ENCODE results near the gene NANOGP8.

GRCh38 chr15:35054380-35054779 is 30.7 kb downstream of the NANOGP8 start:
- TF ChIP-seq POLR2A (IDR thresholded peaks at IDR 0.05; ENCODE audit: low read depth) (no peak), POLR2AphosphoS5 (IDR thresholded peaks at IDR 0.05) (no peak)
- TF ChIP-seq, protein P1, sequence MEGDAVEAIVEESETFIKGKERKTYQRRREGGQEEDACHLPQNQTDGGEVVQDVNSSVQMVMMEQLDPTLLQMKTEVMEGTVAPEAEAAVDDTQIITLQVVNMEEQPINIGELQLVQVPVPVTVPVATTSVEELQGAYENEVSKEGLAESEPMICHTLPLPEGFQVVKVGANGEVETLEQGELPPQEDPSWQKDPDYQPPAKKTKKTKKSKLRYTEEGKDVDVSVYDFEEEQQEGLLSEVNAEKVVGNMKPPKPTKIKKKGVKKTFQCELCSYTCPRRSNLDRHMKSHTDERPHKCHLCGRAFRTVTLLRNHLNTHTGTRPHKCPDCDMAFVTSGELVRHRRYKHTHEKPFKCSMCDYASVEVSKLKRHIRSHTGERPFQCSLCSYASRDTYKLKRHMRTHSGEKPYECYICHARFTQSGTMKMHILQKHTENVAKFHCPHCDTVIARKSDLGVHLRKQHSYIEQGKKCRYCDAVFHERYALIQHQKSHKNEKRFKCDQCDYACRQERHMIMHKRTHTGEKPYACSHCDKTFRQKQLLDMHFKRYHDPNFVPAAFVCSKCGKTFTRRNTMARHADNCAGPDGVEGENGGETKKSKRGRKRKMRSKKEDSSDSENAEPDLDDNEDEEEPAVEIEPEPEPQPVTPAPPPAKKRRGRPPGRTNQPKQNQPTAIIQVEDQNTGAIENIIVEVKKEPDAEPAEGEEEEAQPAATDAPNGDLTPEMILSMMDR (IDR thresholded peaks at IDR 0.05), result no peak
